GM23338 (cell line): ENCODE data around the gene MROH7. TPM values are rescaled to one million over a fixed set of nuclear protein-coding genes. Genes with fewer than 3 reads are reported as not detected.

Experiments
- ATAC-seq: fragments of 200-7000 bp; cut with Tn5 transposase; 3 replicates; pipeline ENCODE4 v1.9.1; 2020
- DNase-seq: peaks from one replicate; pipeline ENCODE4 v3.0.0-alpha.2; 2015; ENCODE audit warnings: low spot score
- H2AFZ ChIP-seq: fragments of 200-600 bp; sonication (generic); 2 replicates; pipeline ENCODE4 v1.8.0; 2016; ENCODE audit warnings: antibody characterized with exemption, mild to moderate bottlenecking, moderate library complexity
- H3F3A ChIP-seq: fragments of 200-600 bp; sonication (generic); replicated peaks from 2 replicates; pipeline ENCODE4 v1.8.0; 2017; ENCODE audit warnings: antibody characterized with exemption, mixed run types, low read depth
- H3K27ac ChIP-seq: fragments of 200-600 bp; sonication (generic); 2 replicates; pipeline ENCODE4 v1.6.1; 2016; ENCODE audit warnings: low read depth
- H3K27me3 ChIP-seq: fragments of 200-600 bp; sonication (generic); 2 replicates; pipeline ENCODE4 v1.8.0; 2016; ENCODE audit warnings: mild to moderate bottlenecking, mixed run types, moderate library complexity; ENCODE audit not compliant: insufficient read depth
- H3K36me3 ChIP-seq: fragments of 200-600 bp; sonication (generic); 2 replicates; pipeline ENCODE4 v1.8.0; 2016; ENCODE audit warnings: mild to moderate bottlenecking; ENCODE audit not compliant: insufficient read depth
- H3K4me1 ChIP-seq: fragments of 200-600 bp; sonication (generic); 2 replicates; pipeline ENCODE4 v1.8.0; 2016; ENCODE audit warnings: mild to moderate bottlenecking, moderate library complexity; ENCODE audit not compliant: insufficient read depth
- H3K4me2 ChIP-seq: fragments of 200-600 bp; sonication (generic); 2 replicates; pipeline ENCODE4 v1.7.1; 2017; ENCODE audit warnings: mixed run types
- H3K4me3 ChIP-seq: fragments of 200-600 bp; sonication (generic); 2 replicates; pipeline ENCODE4 v1.6.1; 2016; ENCODE audit warnings: mixed run types
- H3K79me2 ChIP-seq: fragments of 200-600 bp; sonication (generic); replicated peaks from 2 replicates; pipeline ENCODE4 v1.8.0; 2017; ENCODE audit warnings: mild to moderate bottlenecking; ENCODE audit not compliant: insufficient read depth
- H3K9me2 ChIP-seq: fragments of 200-600 bp; sonication (generic); 2 replicates; pipeline ENCODE4 v1.8.0; 2017; ENCODE audit not compliant: insufficient read depth
- H4K20me1 ChIP-seq: fragments of 200-600 bp; sonication (generic); replicated peaks from 2 replicates; pipeline ENCODE4 v1.8.0; 2017; ENCODE audit warnings: mild to moderate bottlenecking; ENCODE audit not compliant: insufficient read depth
- H3K27ac Mint-ChIP-seq: 2 replicates; pipeline ENCODE4 v1.8.0; 2020; ENCODE audit warnings: inconsistent platforms, mild to moderate bottlenecking, moderate library complexity, mixed read lengths
- H3K27me3 Mint-ChIP-seq: 3 replicates; pipeline ENCODE4 v1.8.0; 2022; ENCODE audit warnings: low read depth, mild to moderate bottlenecking, moderate library complexity, mixed read lengths, inconsistent platforms; ENCODE audit not compliant: insufficient read depth, poor library complexity
- H3K36me3 Mint-ChIP-seq: 3 replicates; pipeline ENCODE4 v1.8.0; 2021; ENCODE audit warnings: low read depth, mild to moderate bottlenecking, inconsistent platforms, moderate library complexity, mixed read lengths
- H3K4me1 Mint-ChIP-seq: 3 replicates; pipeline ENCODE4 v1.8.0; 2020; ENCODE audit warnings: mild to moderate bottlenecking, inconsistent platforms, mixed read lengths
- H3K4me3 Mint-ChIP-seq: 3 replicates; pipeline ENCODE4 v1.8.0; 2021; ENCODE audit warnings: moderate library complexity, mild to moderate bottlenecking, inconsistent platforms, mixed read lengths
- H3K9me3 Mint-ChIP-seq: 3 replicates; pipeline ENCODE4 v1.8.0; 2020; ENCODE audit warnings: moderate library complexity, mild to moderate bottlenecking, inconsistent platforms, mixed read lengths
- CREB1 ChIP-seq: fragments of 250-450 bp; sonication (Bioruptor Pico); IDR thresholded peaks from 2 replicates; pipeline ENCODE4 v1.5.0; 2020; ENCODE audit warnings: low read depth, mild to moderate bottlenecking, moderate library complexity
- EZH2 ChIP-seq: fragments of 200-600 bp; sonication (generic); IDR thresholded peaks from one replicate; pipeline ENCODE4 v1.8.0; 2017; ENCODE audit warnings: antibody characterized with exemption, mild to moderate bottlenecking, low read depth; ENCODE audit not compliant: unreplicated experiment
- EZH2phosphoT487 ChIP-seq: fragments of 200-600 bp; sonication (generic); IDR thresholded peaks from one replicate; pipeline ENCODE4 v1.8.1; 2018; ENCODE audit warnings: antibody characterized with exemption; ENCODE audit not compliant: unreplicated experiment
- NANOG ChIP-seq: IDR thresholded peaks from 2 replicates; pipeline ENCODE4 v1.6.1; 2016; ENCODE audit warnings: antibody characterized with exemption, borderline replicate concordance
- REST ChIP-seq: IDR thresholded peaks from one replicate; pipeline ENCODE4 v1.6.1; 2018; ENCODE audit warnings: antibody characterized with exemption; ENCODE audit not compliant: unreplicated experiment
- STAT1 ChIP-seq: IDR thresholded peaks from one replicate; pipeline ENCODE4 v1.6.1; 2016; ENCODE audit warnings: antibody characterized with exemption; ENCODE audit not compliant: unreplicated experiment
- ZNF114 ChIP-seq: fragments of 250-450 bp; sonication (Bioruptor Pico); IDR thresholded peaks from 2 replicates; pipeline ENCODE4 v1.5.0; 2020; ENCODE audit warnings: mild to moderate bottlenecking, moderate library complexity
- ZNF331 ChIP-seq: fragments of 250-450 bp; sonication (Bioruptor Pico); IDR thresholded peaks from 2 replicates; pipeline ENCODE4 v1.5.0; 2020; ENCODE audit warnings: low read depth, mild to moderate bottlenecking, moderate library complexity
- polyA plus RNA-seq: library from polyadenylated mRNA; unstranded; fragments of >200 nt; fragmentation: Nextera tagmentation; extraction: Ambion mirVana; gene quantifications from 2 replicates; pipeline ENCODE4 v1.2.1, GENCODE V29; 2016
- total RNA-seq: library from RNA; depleted of rRNA; stranded (reverse); fragments of >200 nt; shearing (Covaris generic); gene quantifications from 2 replicates; pipeline ENCODE4 v1.2.3, GENCODE V29; 2014
- TF ChIP-seq, protein P1 (sequence below): IDR thresholded peaks from 2 replicates; pipeline ENCODE4 v1.6.1; 2016; ENCODE audit warnings: antibody characterized with exemption
- TF ChIP-seq, protein P2 (sequence below), 2 experiments: fragments of 200-600 bp in 1 of 2; sonication (generic) in 1 of 2; conservative IDR thresholded peaks; 2 replicates each; pipeline versions ENCODE4 v1.5.1 to v1.6.1; 2016 to 2017; ENCODE audit warnings: antibody characterized with exemption in 2 of 2, low read depth in 2 of 2, mild to moderate bottlenecking in 2 of 2, moderate library complexity in 1 of 2
- TF ChIP-seq, protein P3 (sequence below): fragments of 250-450 bp; sonication (Bioruptor Pico); IDR thresholded peaks from 2 replicates; pipeline ENCODE4 v1.5.0; 2020; ENCODE audit warnings: mild to moderate bottlenecking, moderate library complexity

The MROH7 gene
- total and polyA plus RNA-seq, 2 experiments from 2014 or later: 0.17 TPM; not detected in 1

GRCh38 chr1:54604051-54604450, 37.5 kb upstream of the MROH7 start:
- H3K27ac Mint-ChIP-seq: no peak overlapping the region
- no peak for TF ChIP-seq EZH2
- TF ChIP-seq STAT1: no peak
- TF ChIP-seq, protein P1, sequence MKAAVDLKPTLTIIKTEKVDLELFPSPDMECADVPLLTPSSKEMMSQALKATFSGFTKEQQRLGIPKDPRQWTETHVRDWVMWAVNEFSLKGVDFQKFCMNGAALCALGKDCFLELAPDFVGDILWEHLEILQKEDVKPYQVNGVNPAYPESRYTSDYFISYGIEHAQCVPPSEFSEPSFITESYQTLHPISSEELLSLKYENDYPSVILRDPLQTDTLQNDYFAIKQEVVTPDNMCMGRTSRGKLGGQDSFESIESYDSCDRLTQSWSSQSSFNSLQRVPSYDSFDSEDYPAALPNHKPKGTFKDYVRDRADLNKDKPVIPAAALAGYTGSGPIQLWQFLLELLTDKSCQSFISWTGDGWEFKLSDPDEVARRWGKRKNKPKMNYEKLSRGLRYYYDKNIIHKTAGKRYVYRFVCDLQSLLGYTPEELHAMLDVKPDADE: no peak
- no peak for TF ChIP-seq ZNF114 (CRISPR knock-in tag)
- no peak for TF ChIP-seq REST
- no peak for TF ChIP-seq EZH2phosphoT487
- TF ChIP-seq ZNF331 (CRISPR knock-in tag): no peak
- TF ChIP-seq CREB1 (CRISPR knock-in tag): no peak
- TF ChIP-seq, protein P2, sequence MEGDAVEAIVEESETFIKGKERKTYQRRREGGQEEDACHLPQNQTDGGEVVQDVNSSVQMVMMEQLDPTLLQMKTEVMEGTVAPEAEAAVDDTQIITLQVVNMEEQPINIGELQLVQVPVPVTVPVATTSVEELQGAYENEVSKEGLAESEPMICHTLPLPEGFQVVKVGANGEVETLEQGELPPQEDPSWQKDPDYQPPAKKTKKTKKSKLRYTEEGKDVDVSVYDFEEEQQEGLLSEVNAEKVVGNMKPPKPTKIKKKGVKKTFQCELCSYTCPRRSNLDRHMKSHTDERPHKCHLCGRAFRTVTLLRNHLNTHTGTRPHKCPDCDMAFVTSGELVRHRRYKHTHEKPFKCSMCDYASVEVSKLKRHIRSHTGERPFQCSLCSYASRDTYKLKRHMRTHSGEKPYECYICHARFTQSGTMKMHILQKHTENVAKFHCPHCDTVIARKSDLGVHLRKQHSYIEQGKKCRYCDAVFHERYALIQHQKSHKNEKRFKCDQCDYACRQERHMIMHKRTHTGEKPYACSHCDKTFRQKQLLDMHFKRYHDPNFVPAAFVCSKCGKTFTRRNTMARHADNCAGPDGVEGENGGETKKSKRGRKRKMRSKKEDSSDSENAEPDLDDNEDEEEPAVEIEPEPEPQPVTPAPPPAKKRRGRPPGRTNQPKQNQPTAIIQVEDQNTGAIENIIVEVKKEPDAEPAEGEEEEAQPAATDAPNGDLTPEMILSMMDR (conservative IDR thresholded peaks at IDR 0.05; ENCODE audit: low read depth in 2 of 2): no peak
- TF ChIP-seq, protein P3, sequence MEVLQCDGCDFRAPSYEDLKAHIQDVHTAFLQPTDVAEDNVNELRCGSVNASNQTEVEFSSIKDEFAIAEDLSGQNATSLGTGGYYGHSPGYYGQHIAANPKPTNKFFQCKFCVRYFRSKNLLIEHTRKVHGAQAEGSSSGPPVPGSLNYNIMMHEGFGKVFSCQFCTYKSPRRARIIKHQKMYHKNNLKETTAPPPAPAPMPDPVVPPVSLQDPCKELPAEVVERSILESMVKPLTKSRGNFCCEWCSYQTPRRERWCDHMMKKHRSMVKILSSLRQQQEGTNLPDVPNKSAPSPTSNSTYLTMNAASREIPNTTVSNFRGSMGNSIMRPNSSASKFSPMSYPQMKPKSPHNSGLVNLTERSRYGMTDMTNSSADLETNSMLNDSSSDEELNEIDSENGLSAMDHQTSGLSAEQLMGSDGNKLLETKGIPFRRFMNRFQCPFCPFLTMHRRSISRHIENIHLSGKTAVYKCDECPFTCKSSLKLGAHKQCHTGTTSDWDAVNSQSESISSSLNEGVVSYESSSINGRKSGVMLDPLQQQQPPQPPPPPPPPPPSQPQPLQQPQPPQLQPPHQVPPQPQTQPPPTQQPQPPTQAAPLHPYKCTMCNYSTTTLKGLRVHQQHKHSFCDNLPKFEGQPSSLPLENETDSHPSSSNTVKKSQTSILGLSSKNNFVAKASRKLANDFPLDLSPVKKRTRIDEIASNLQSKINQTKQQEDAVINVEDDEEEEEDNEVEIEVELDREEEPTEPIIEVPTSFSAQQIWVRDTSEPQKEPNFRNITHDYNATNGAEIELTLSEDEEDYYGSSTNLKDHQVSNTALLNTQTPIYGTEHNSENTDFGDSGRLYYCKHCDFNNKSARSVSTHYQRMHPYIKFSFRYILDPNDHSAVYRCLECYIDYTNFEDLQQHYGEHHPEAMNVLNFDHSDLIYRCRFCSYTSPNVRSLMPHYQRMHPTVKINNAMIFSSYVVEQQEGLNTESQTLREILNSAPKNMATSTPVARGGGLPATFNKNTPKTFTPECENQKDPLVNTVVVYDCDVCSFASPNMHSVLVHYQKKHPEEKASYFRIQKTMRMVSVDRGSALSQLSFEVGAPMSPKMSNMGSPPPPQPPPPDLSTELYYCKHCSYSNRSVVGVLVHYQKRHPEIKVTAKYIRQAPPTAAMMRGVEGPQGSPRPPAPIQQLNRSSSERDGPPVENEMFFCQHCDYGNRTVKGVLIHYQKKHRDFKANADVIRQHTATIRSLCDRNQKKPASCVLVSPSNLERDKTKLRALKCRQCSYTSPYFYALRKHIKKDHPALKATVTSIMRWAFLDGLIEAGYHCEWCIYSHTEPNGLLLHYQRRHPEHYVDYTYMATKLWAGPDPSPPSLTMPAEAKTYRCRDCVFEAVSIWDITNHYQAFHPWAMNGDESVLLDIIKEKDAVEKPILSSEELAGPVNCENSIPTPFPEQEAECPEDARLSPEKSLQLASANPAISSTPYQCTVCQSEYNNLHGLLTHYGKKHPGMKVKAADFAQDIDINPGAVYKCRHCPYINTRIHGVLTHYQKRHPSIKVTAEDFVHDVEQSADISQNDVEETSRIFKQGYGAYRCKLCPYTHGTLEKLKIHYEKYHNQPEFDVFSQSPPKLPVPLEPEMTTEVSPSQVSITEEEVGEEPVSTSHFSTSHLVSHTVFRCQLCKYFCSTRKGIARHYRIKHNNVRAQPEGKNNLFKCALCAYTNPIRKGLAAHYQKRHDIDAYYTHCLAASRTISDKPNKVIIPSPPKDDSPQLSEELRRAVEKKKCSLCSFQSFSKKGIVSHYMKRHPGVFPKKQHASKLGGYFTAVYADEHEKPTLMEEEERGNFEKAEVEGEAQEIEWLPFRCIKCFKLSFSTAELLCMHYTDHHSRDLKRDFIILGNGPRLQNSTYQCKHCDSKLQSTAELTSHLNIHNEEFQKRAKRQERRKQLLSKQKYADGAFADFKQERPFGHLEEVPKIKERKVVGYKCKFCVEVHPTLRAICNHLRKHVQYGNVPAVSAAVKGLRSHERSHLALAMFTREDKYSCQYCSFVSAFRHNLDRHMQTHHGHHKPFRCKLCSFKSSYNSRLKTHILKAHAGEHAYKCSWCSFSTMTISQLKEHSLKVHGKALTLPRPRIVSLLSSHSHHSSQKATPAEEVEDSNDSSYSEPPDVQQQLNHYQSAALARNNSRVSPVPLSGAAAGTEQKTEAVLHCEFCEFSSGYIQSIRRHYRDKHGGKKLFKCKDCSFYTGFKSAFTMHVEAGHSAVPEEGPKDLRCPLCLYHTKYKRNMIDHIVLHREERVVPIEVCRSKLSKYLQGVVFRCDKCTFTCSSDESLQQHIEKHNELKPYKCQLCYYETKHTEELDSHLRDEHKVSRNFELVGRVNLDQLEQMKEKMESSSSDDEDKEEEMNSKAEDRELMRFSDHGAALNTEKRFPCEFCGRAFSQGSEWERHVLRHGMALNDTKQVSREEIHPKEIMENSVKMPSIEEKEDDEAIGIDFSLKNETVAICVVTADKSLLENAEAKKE: no peak
- no peak for TF ChIP-seq NANOG
- Histone ChIP-seq H3K36me3 (no peaks in the 10 kb centered on the region), H3K4me3 (no peak overlapping the region), H3F3A (no peaks in the 10 kb centered on the region), H4K20me1 (no peaks in the 10 kb centered on the region), H3K27ac (no peak overlapping the region), H3K4me2 (no peak overlapping the region), H3K79me2 (no peaks in the 10 kb centered on the region), H2AFZ (no peak overlapping the region), H3K4me1 (no peaks in the 10 kb centered on the region), H3K27me3 (no peaks in the 10 kb centered on the region), H3K9me2 (no peaks in the 10 kb centered on the region)
- peaks cover 6% of the 10 kb centered on the region for H3K27me3 Mint-ChIP-seq
- no peaks in the 10 kb centered on the region for H3K9me3 Mint-ChIP-seq
- no peak for DNase-seq
- no peak for ATAC-seq
- no peak overlapping the region for H3K4me3 Mint-ChIP-seq
- peaks cover 12% of the 10 kb centered on the region for H3K4me1 Mint-ChIP-seq
- H3K36me3 Mint-ChIP-seq: no peaks in the 10 kb centered on the region
